Stimulated activated CD4-positive, alpha-beta T cell treated with anti-CD3 and anti-CD28 coated beads, TNF-alpha, amount 100 ng/mL, for 4 hours (primary cell): ENCODE results near the gene PTPRC.

ENCODE experiments used
- DNase-seq, 3 experiments: peaks; one replicate each; pipeline ENCODE4 v3.0.0-alpha.2; 2020; ENCODE audit warnings: low read depth in 3 of 3

PTPRC gene

GRCh38 chr1:198643808-198644207 lies 5.0 kb downstream of the PTPRC start:
- DNase-seq = no peak

GRCh38 chr1:198647055-198647454 lies 8.2 kb downstream of the PTPRC start:
- DNase-seq = no peak

- no peak for DNase-seq
These were observed 9.8 kb downstream of the PTPRC start for GRCh38 chr1:198648592-198648991.

GRCh38 chr1:198649232-198649967 lies 10.6 kb downstream of the PTPRC start:
- DNase-seq = no peak

DNA sequence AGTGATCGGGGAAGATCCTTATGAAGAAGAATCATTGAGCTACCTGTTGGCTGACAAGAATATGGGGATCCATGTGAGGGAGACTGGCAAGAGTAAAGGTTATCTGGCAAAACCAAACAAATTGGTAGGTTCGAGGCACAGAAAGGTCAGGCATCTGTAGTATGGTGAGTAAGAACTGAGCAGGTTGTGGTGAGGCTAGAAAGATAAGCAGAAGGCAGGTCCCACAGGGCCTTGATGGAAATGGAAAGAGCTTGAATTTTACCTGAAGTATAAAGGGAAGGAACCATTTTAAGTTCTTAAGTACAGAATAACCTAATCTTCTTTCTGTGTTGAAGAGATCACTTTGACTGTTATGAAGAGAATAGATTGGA lies 11.1 kb downstream of the PTPRC start:
- no peak for DNase-seq

DNA sequence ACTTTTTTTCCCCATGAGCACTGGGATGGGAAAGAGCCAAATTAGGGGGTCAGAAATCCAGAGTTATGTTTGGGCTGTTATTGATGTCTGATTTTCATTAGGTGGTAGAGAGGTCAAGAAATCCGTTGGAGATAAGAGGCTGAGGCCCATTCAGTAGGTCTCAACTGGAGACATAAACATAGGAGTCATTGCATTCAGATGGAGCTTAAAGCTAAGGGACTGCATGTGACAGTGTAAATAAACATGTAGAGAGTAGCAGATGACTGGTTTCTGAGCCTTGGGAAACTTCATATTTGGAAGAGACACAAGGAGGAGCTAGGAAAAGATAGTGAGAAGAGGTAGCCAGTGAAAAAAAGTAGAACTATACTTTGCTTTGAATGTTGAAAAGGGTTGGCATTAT lies 11.7 kb downstream of the PTPRC start:
- no peak for DNase-seq

GRCh38 chr1:198651650-198652400 lies 13.0 kb downstream of the PTPRC start:
- DNase-seq = no peak

GRCh38 chr1:198653808-198654413 lies 15.1 kb downstream of the PTPRC start:
- DNase-seq = no peak

GRCh38 chr1:198655459-198656121 lies 16.8 kb downstream of the PTPRC start:
- DNase-seq = no peak

DNA sequence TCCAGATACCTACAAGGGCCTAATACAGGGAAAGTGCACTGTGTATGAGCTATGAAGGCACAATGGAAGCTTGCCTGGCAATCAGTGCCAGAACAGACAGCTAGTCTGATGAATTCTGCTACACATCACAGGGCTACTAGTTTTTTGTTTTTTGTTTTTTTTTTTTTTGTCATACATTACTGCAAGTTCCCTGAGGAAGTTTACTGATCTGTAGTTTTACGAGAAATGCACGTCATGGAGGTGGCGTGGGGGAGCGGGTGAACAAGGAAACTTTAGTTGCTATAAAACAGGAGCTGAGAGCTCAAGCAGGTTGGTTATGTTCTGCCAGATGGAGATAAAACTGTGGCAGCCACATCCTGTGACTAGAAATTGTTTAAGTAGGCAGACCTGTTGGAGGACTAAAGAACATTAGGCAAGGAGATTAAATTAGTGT lies 17.7 kb downstream of the PTPRC start:
- DNase-seq = peak in 2 of 3 experiments; percentile 63 to 78

- DNase-seq = no peak
These were observed 18.8 kb downstream of the PTPRC start for GRCh38 chr1:198657550-198658064.

- DNase-seq = no peak
These were observed 21.8 kb downstream of the PTPRC start for GRCh38 chr1:198660341-198661261.

- no peak for DNase-seq
These were observed 24.0 kb downstream of the PTPRC start for GRCh38 chr1:198662821-198663220.

DNA sequence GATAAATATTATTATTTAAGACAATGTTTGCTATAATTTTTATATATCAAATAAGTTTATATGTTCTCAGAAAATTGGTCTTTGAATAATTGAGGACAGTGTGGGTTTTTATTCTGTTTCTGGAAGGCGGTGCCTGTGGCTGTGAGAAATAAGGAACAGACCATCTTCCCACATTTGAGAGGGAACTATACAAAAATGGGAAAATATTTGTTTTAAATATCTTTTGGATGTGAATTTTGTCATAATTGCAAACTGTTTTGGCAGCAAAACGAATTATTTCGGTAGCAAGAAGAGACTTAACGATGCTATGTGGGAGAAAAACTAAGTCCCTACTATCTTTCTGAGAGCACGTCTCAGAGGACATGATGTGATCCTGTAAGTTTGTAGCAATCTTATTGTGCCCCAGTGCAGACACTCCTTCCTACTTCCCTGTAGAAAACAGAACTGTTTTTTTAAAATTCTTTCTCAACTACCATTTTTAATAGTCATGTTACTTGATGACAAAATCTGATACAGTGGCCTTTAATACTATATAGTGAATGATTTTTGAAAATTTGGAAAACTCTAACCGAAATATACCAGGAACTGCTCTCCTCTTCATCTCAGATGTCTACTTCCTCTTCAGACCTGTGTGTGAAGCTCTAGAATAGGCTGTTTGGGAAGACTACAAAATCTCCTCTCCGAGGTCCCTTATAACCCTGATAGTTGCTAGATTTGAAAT lies 25.4 kb downstream of the PTPRC start:
- no peak for DNase-seq

GRCh38 chr1:198667186-198667585 lies 28.3 kb downstream of the PTPRC start:
- no peak for DNase-seq

GRCh38 chr1:198667807-198668206 lies 29.0 kb downstream of the PTPRC start:
- DNase-seq = no peak

GRCh38 chr1:198669023-198669698 lies 30.3 kb downstream of the PTPRC start:
- DNase-seq = no peak

GRCh38 chr1:198669771-198670170 lies 30.9 kb downstream of the PTPRC start:
- DNase-seq = no peak

- DNase-seq = no peak
These were observed 32.3 kb downstream of the PTPRC start for GRCh38 chr1:198671136-198671535.

DNA sequence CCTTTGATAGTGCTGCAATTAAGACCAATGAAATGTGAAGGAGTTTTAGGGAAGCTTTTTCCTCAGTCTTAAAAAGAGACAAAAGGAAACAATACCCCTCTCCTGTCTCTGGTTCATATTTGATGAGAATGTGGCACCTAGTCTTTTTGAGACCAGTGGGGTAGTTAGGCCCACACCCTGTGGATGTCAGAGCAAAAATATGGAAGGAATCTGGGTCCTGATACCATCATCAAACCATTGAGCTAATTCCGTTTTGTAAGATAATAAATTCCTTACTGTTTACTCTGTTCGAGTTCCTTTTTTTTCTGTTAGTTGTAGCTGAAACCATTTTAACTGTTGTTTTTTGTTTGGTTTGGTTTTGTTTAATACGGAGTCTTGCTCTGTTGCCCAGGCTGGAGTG lies 33.3 kb downstream of the PTPRC start:
- DNase-seq = no peak
